HAP-1 (cell line): Measurements from ENCODE around the gene BOLA3.

ENCODE experiments used
- DNase-seq, 2 experiments: peaks; one replicate each; pipeline ENCODE4 v3.0.0-alpha.2; 2016 to 2020; ENCODE audit warnings: low spot score in 2 of 2
- H3K27me3 ChIP-seq: fragments of 250-450 bp; sonication (Bioruptor Pico); 2 replicates; pipeline ENCODE4 v1.5.1; 2020; ENCODE audit warnings: low read depth, mild to moderate bottlenecking, moderate library complexity
- H3K36me3 ChIP-seq: fragments of 250-450 bp; sonication (Bioruptor Pico); replicated peaks from 2 replicates; pipeline ENCODE4 v1.5.1; 2020; ENCODE audit warnings: mild to moderate bottlenecking
- H3K4me1 ChIP-seq: fragments of 250-450 bp; sonication (Bioruptor Pico); 2 replicates; pipeline ENCODE4 v1.5.1; 2020; ENCODE audit warnings: mild to moderate bottlenecking
- H3K4me3 ChIP-seq: fragments of 250-450 bp; sonication (Bioruptor Pico); 2 replicates; pipeline ENCODE4 v1.5.1; 2020; ENCODE audit warnings: mild to moderate bottlenecking, moderate library complexity
- H3K9me3 ChIP-seq: fragments of 250-450 bp; sonication (Bioruptor Pico); 2 replicates; pipeline ENCODE4 v1.5.1; 2020; ENCODE audit warnings: mild to moderate bottlenecking, moderate library complexity
- in situ Hi-C: fragments of 300-500 bp; cut with MboI; formaldehyde crosslinking; loops from 3 replicates; pipeline ENCODE4 v1.14.3; 2020; ENCODE audit warnings: low sequenced_read_pairs, inconsistent platforms, mixed read lengths

BOLA3 gene

GRCh38 chr2:74177696-74178095 lies 30.0 kb upstream of the BOLA3 start:
- H3K4me1 ChIP-seq = peaks cover 12% of the 10 kb centered on the region; the same call in 1 of the 2 replicates
- DNase-seq = peak in 1 of 2 experiments; percentile 46

DNA sequence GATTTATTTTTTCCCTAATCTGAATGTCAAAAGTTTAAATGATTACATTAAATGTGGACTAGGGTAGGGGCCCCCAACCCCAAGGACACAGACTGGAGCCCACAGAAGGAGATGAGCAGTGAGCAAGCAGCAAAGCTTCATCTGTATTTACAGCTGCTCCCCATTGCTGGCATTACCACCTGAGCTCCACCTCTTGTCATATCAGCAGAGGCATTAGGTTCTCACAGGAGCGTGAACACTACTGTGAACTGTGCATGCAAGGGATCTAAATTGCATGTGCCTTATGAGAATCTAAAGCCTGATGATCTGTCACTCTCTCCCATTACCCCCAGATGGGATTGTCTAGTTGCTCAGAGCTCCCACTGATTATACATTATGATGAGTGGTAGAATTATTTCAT lies 27.2 kb upstream of the BOLA3 start:
- peaks cover 36% of the 10 kb centered on the region for H3K36me3 ChIP-seq

More at GRCh38 chr2:74177696-74178095, 30.0 kb upstream of the BOLA3 start:
- Histone ChIP-seq H3K4me3 (peak overlapping the region; percentile 97), H3K36me3 (peaks cover 9% of the 10 kb centered on the region), H3K27me3 (no peaks in the 10 kb centered on the region), H3K9me3 (peaks cover 11% of the 10 kb centered on the region)
- in situ Hi-C loops = no loop called here

GRCh38 chr2:74168739-74169138 lies 21.0 kb upstream of the BOLA3 start:
- Histone ChIP-seq H3K9me3 (no peaks in the 10 kb centered on the region), H3K27me3 (no peaks in the 10 kb centered on the region), H3K36me3 (peaks cover 87% of the 10 kb centered on the region), H3K4me1 (no peaks in the 10 kb centered on the region), H3K4me3 (no peak overlapping the region)
- in situ Hi-C loops = no loop called here
- DNase-seq = no peak

More for the DNA sequence above, 27.2 kb upstream of the BOLA3 start:
- no peak for DNase-seq
- Histone ChIP-seq H3K9me3 (peaks cover 11% of the 10 kb centered on the region), H3K4me3 (no peak overlapping the region), H3K27me3 (no peaks in the 10 kb centered on the region), H3K4me1 (0 out of 2 replicates have a peak, but pooled peaks cover 10% of the 10 kb centered on the region)
- in situ Hi-C loops = no loop called here

DNA sequence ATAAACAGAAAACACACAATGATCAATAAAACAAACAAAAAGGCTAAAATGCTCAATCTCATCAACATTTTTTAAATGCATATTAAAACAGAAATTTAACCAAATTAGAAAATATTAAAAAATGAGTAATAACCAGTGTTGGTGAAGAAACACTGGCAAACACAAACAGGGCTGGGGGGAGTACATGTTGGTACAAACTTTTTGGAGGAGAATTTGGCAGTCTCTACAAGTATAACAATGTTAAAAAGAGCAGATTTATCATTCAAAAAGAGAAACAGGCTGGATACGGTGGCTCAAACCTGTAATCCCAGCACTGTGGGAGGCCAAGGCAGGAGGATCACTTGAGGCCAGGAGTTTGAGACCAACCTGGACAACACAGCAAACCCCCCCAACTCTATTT lies 17.0 kb upstream of the BOLA3 start:
- H3K4me1 ChIP-seq = no peaks in the 10 kb centered on the region
- no peak for DNase-seq
- no peaks in the 10 kb centered on the region for H3K9me3 ChIP-seq
- H3K4me3 ChIP-seq = no peak overlapping the region
- peaks cover 91% of the 10 kb centered on the region for H3K36me3 ChIP-seq
- in situ Hi-C loops = no loop called here
- H3K27me3 ChIP-seq = no peaks in the 10 kb centered on the region

DNA sequence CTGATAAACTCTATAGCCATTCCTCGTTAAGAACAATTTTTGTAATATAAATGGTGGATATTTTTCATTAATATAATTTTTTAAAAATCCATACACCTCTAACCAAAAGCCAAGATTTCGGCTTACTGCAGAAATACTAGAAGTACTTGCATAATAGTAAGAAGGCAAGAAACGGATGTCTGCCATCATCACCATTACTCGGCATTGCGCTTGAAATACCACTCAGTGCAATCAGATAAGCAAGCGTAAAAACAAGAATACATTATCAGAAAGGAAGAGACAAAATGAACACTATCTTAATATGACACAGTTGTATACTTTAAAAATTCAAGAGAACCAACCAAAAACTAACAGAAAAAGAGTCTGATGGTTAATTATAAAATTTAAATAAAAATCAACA lies 15.2 kb upstream of the BOLA3 start:
- in situ Hi-C loops = no loop called here
- Histone ChIP-seq H3K4me1 (no peaks in the 10 kb centered on the region), H3K9me3 (no peaks in the 10 kb centered on the region), H3K36me3 (peaks cover 91% of the 10 kb centered on the region), H3K4me3 (no peak overlapping the region), H3K27me3 (no peaks in the 10 kb centered on the region)
- DNase-seq = no peak

DNA sequence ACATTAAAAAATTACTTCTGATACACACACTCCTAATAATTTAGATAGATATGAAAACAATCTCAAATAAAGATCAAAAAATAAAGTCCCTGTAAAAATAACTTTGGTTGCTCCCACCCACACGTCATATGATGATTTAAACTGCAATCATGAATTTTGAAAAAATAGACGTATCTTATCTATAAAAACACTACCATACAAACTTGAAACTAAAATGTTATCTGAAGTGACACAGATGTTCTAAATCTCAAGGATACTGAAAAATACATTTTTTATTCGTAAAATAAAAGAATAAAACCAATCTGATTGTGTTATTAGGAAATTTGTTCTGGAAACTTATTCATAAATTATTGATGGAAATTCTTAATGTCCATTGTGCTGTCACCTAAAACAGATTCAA lies 8.1 kb upstream of the BOLA3 start:
- in situ Hi-C loops = loop anchor here (10.0 kb wide), 1 partner anchor 331 kb away; the partner anchor contains the start of gene STAMBP
- H3K9me3 ChIP-seq = no peaks in the 10 kb centered on the region
- DNase-seq = no peak
- no peak overlapping the region for H3K4me3 ChIP-seq
- peaks cover 67% of the 10 kb centered on the region for H3K36me3 ChIP-seq
- no peaks in the 10 kb centered on the region for H3K27me3 ChIP-seq
- H3K4me1 ChIP-seq = no peaks in the 10 kb centered on the region

DNA sequence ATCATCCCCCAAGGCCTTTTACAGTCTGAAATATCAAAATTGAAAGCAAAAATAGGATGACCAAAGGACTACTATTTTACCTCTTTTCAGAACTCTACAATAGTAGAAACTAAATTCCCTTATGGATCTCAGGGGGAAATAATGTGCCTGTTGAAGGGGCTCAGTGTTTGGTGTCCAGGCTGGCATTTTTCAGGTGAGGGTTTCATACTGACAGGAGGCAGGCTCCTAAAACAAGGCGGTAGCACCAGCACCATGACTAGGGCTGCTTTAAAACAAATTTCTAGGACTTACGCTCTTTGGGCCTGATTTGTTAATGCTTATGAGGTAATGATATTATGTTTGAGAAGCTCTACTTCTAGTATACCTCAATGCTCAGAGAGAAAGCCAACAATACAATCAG lies 5.2 kb upstream of the BOLA3 start:
- DNase-seq = no peak
- no peak overlapping the region for H3K4me3 ChIP-seq

GRCh38 chr2:74149570-74150319 lies 2.0 kb upstream of the BOLA3 start:
- Histone ChIP-seq H3K4me3 (no peak overlapping the region), H3K27me3 (no peaks in the 10 kb centered on the region), H3K9me3 (no peaks in the 10 kb centered on the region), H3K4me1 (peaks cover 16% of the 10 kb centered on the region), H3K36me3 (peaks cover 32% of the 10 kb centered on the region)
- DNase-seq = no peak
- in situ Hi-C loops = loop anchor here (10.0 kb wide), 1 partner anchor 325 kb away; the partner anchor contains the start of gene STAMBP

More for the DNA sequence above, 5.2 kb upstream of the BOLA3 start:
- in situ Hi-C loops = loop anchor here (10.0 kb wide), 1 partner anchor 328 kb away; the partner anchor contains the start of gene STAMBP
- peaks cover 46% of the 10 kb centered on the region for H3K36me3 ChIP-seq
- H3K4me1 ChIP-seq = peaks cover 11% of the 10 kb centered on the region
- H3K9me3 ChIP-seq = no peaks in the 10 kb centered on the region
- no peaks in the 10 kb centered on the region for H3K27me3 ChIP-seq

- Histone ChIP-seq H3K4me3 (no peak overlapping the region), H3K36me3 (peaks cover 33% of the 10 kb centered on the region), H3K27me3 (no peaks in the 10 kb centered on the region), H3K4me1 (peaks cover 16% of the 10 kb centered on the region), H3K9me3 (no peaks in the 10 kb centered on the region)
- in situ Hi-C loops = no loop called here
- DNase-seq = no peak
Observed at GRCh38 chr2:74149247-74149525, 1.5 kb upstream of the BOLA3 start.

GRCh38 chr2:74148457-74149246 lies 940 bp upstream of the BOLA3 start:
- Histone ChIP-seq H3K36me3 (peaks cover 33% of the 10 kb centered on the region), H3K9me3 (no peaks in the 10 kb centered on the region), H3K27me3 (no peaks in the 10 kb centered on the region), H3K4me3 (peak overlapping the region; percentile 84), H3K4me1 (peaks cover 16% of the 10 kb centered on the region)
- in situ Hi-C loops = no loop called here
- DNase-seq = no peak

DNA sequence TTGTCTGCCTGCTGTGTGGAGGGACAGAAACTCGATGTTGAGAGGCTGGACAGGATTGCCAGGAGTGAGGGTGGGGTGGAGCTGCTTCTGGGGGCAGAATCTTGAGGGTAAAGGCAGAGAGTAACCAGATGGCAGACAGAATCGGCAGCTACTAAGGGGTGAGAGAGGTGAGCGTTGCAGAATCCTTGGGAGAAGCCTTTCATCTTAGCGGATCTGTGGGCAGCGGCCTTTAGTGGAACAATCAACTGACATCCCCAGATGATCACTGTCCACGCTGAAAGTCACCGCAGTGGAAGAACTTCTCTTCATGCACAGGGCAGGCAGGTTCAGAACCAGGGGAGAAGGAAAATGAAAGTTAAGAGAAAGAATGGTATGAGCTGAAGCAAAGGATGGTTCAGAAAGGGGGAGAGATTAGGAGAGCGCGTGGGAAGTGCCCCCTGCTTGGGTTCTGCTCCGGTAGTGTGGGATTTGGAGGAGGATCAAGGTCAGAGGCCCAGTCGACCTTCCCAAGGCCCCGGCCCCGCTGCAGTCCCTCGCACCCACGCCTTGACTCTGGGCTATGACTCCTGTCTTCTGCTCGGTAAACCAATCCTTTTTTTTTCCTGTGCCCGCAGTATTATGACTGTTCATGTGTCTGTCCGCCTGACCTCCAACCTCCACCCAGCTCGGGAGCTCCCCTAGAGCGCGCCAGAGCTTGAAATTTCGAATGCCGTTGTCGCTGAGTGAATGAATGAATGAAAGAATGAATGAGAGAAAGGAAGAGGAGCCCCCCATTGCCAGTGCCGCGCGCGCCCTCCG lies 584 bp downstream of the BOLA3 start:
- in situ Hi-C loops = no loop called here
- peak overlapping the region; percentile 84 for H3K4me3 ChIP-seq
- H3K4me1 ChIP-seq = peaks cover 16% of the 10 kb centered on the region
- no peaks in the 10 kb centered on the region for H3K9me3 ChIP-seq
- H3K27me3 ChIP-seq = no peaks in the 10 kb centered on the region
- H3K36me3 ChIP-seq = peaks cover 34% of the 10 kb centered on the region
- DNase-seq = peak in 1 of 2 experiments; percentile 11

- in situ Hi-C loops = no loop called here
- peak in 1 of 2 experiments; percentile 14 for DNase-seq
- Histone ChIP-seq H3K36me3 (peaks cover 42% of the 10 kb centered on the region), H3K27me3 (no peaks in the 10 kb centered on the region), H3K4me3 (no peak overlapping the region), H3K9me3 (no peaks in the 10 kb centered on the region), H3K4me1 (peaks cover 5% of the 10 kb centered on the region; the same call in 1 of the 2 replicates)
Observed at GRCh38 chr2:74142340-74142739, 5.4 kb downstream of the BOLA3 start.

GRCh38 chr2:74138600-74139323 lies 8.9 kb downstream of the BOLA3 start:
- DNase-seq = peak in 1 of 2 experiments; percentile 36
- no peaks in the 10 kb centered on the region for H3K9me3 ChIP-seq
- peaks cover 32% of the 10 kb centered on the region for H3K36me3 ChIP-seq
- H3K4me3 ChIP-seq = no peak overlapping the region
- no peaks in the 10 kb centered on the region for H3K27me3 ChIP-seq
- H3K4me1 ChIP-seq = no peaks in the 10 kb centered on the region
- in situ Hi-C loops = no loop called here
